Activated CD4-positive, alpha-beta T cell treated with anti-CD3 and anti-CD28 coated beads for 1 hour (primary cell): ENCODE results near the gene VPS16.

Experiments
- DNase-seq: peaks from one replicate; pipeline ENCODE4 v3.0.0-alpha.2; 2020

Gene VPS16

GRCh38 chr20:2836035-2836434 lies 4.5 kb upstream of the VPS16 start:
- DNase-seq = no peak

GRCh38 chr20:2837221-2837960 lies 3.2 kb upstream of the VPS16 start:
- DNase-seq = no peak

GRCh38 chr20:2838170-2838797 lies 2.3 kb upstream of the VPS16 start:
- no peak for DNase-seq

- no peak for DNase-seq
Measured at GRCh38 chr20:2838847-2839671, 1.5 kb upstream of the VPS16 start.

- DNase-seq = no peak
Measured at GRCh38 chr20:2839732-2840137, 810 bp upstream of the VPS16 start.

GRCh38 chr20:2840967-2841531 lies 504 bp downstream of the VPS16 start:
- DNase-seq = peak; percentile 15

GRCh38 chr20:2845607-2846006 lies 5.1 kb downstream of the VPS16 start:
- no peak for DNase-seq

- DNase-seq = no peak
Measured at GRCh38 chr20:2846698-2847097, 6.2 kb downstream of the VPS16 start.

GRCh38 chr20:2847802-2848201 lies 7.3 kb downstream of the VPS16 start:
- no peak for DNase-seq

GRCh38 chr20:2849529-2849928 lies 9.0 kb downstream of the VPS16 start:
- no peak for DNase-seq

GRCh38 chr20:2851086-2851485 lies 10.5 kb downstream of the VPS16 start:
- no peak for DNase-seq

GRCh38 chr20:2858591-2858990 lies 18.0 kb downstream of the VPS16 start:
- no peak for DNase-seq

- DNase-seq = no peak
Measured at GRCh38 chr20:2859330-2860121, 19.0 kb downstream of the VPS16 start.

GRCh38 chr20:2864626-2865025 lies 24.1 kb downstream of the VPS16 start:
- DNase-seq = no peak

- DNase-seq = no peak
Measured at GRCh38 chr20:2865101-2865500, 24.6 kb downstream of the VPS16 start.

- DNase-seq = peak; percentile 22
Measured at GRCh38 chr20:2865630-2866029, 25.1 kb downstream of the VPS16 start.

- no peak for DNase-seq
Measured at GRCh38 chr20:2866236-2866635, 25.7 kb downstream of the VPS16 start.

GRCh38 chr20:2867081-2867864 lies 26.7 kb downstream of the VPS16 start:
- no peak for DNase-seq

GRCh38 chr20:2869381-2869780 lies 28.8 kb downstream of the VPS16 start:
- no peak for DNase-seq

- no peak for DNase-seq
Measured at GRCh38 chr20:2871111-2871465, 30.5 kb downstream of the VPS16 start.

- DNase-seq = no peak
Measured at GRCh38 chr20:2871661-2872458, 31.3 kb downstream of the VPS16 start.
